Fibroblast of lung (primary cell): ENCODE data around the gene RALY. TPM values are rescaled to one million over a fixed set of nuclear protein-coding genes. Genes with fewer than 3 reads are reported as not detected.

Experiments
- DNase-seq, 2 donors: peaks; one replicate each; pipeline versions ENCODE4 v3.0.0 to v3.0.0-alpha.2; 2010; ENCODE audit warnings: low read depth in 2 of 2
- H2AFZ ChIP-seq: 2 replicates; pipeline ENCODE4 v1.5.1; 2012; ENCODE audit warnings: low read length, control low read depth, inconsistent platforms
- H3K27ac ChIP-seq: 2 replicates; pipeline ENCODE4 v1.5.1; 2011; ENCODE audit warnings: low read length, control low read depth; ENCODE audit not compliant: insufficient read depth
- H3K27me3 ChIP-seq: 2 replicates; pipeline ENCODE4 v1.5.1; 2011; ENCODE audit warnings: mild to moderate bottlenecking, low read length; ENCODE audit not compliant: control insufficient read depth, insufficient read depth
- H3K36me3 ChIP-seq: 2 replicates; pipeline ENCODE4 v1.5.1; 2011; ENCODE audit warnings: low read length; ENCODE audit not compliant: control insufficient read depth, insufficient read depth
- H3K4me1 ChIP-seq: 2 replicates; pipeline ENCODE4 v1.5.1; 2011; ENCODE audit warnings: low read length; ENCODE audit not compliant: control insufficient read depth, insufficient read depth; ENCODE audit errors: extremely low read depth
- H3K4me2 ChIP-seq: 2 replicates; pipeline ENCODE4 v1.5.1; 2011; ENCODE audit warnings: low read length, control low read depth; ENCODE audit not compliant: insufficient read depth; ENCODE audit errors: extremely low read depth
- H3K4me3 ChIP-seq, 4 experiments: fragments of 200-600 bp in 1 of 4; sonication (generic) in 1 of 4; replicated peaks in 1 of 4; 2 replicates each; pipeline ENCODE4 v1.5.1; 2011 to 2016; ENCODE audit warnings: low read length in 4 of 4, low read depth in 3 of 4, mild to moderate bottlenecking in 3 of 4, control low read depth in 2 of 4, inconsistent platforms in 1 of 4, mixed read lengths in 1 of 4; ENCODE audit not compliant: insufficient read depth in 1 of 4; ENCODE audit errors: control extremely low read depth in 1 of 4
- H3K79me2 ChIP-seq: 2 replicates; pipeline ENCODE4 v1.5.1; 2012; ENCODE audit warnings: mild to moderate bottlenecking, low read length, inconsistent platforms; ENCODE audit not compliant: control insufficient read depth, insufficient read depth
- H3K9ac ChIP-seq: 2 replicates; pipeline ENCODE4 v1.5.1; 2011; ENCODE audit warnings: mild to moderate bottlenecking, low read length, control low read depth; ENCODE audit not compliant: insufficient read depth
- H3K9me3 ChIP-seq: 2 replicates; pipeline ENCODE4 v1.5.1; 2012; ENCODE audit warnings: low read depth, low read length; ENCODE audit not compliant: control insufficient read depth, insufficient read depth
- H4K20me1 ChIP-seq: 2 replicates; pipeline ENCODE4 v1.5.1; 2011; ENCODE audit warnings: low read length; ENCODE audit not compliant: control insufficient read depth, insufficient read depth; ENCODE audit errors: extremely low read depth
- CTCF ChIP-seq, 2 donors: IDR thresholded peaks in 1 of 2; conservative IDR thresholded peaks in 1 of 2; 1 replicate in 1 of 2; 2 replicates in 1 of 2; pipeline ENCODE4 v1.5.1; 2011 to 2012; ENCODE audit warnings: low read length in 2 of 2, control low read depth in 1 of 2, inconsistent platforms in 1 of 2, low read depth in 1 of 2, mild to moderate bottlenecking in 1 of 2
- EZH2 ChIP-seq: IDR thresholded peaks from 2 replicates; pipeline ENCODE4 v1.5.1; 2012; ENCODE audit warnings: low read length, control low read depth, mild to moderate bottlenecking; ENCODE audit errors: missing control alignments
- polyA plus RNA-seq, 2 donors: library from polyadenylated mRNA; depleted of rRNA in 1 of 2; stranded (reverse) in 1 of 2; unstranded in 1 of 2; fragments of >200 nt; gene quantifications; 2 replicates each; pipeline ENCODE4 v1.2.1, GENCODE V29; 2011 to 2012; ENCODE audit warnings: missing spikeins in 1 of 2
- total RNA-seq: library from RNA; depleted of rRNA; stranded (reverse); fragments of >200 nt; gene quantifications from 2 replicates; pipeline ENCODE4 v1.2.1, GENCODE V29; 2014

Gene RALY
- total and polyA plus RNA-seq, 2 donors (not counting 1 experiment from before 2014, with no cell fraction given): 54.5 to 57.1 TPM

DNA sequence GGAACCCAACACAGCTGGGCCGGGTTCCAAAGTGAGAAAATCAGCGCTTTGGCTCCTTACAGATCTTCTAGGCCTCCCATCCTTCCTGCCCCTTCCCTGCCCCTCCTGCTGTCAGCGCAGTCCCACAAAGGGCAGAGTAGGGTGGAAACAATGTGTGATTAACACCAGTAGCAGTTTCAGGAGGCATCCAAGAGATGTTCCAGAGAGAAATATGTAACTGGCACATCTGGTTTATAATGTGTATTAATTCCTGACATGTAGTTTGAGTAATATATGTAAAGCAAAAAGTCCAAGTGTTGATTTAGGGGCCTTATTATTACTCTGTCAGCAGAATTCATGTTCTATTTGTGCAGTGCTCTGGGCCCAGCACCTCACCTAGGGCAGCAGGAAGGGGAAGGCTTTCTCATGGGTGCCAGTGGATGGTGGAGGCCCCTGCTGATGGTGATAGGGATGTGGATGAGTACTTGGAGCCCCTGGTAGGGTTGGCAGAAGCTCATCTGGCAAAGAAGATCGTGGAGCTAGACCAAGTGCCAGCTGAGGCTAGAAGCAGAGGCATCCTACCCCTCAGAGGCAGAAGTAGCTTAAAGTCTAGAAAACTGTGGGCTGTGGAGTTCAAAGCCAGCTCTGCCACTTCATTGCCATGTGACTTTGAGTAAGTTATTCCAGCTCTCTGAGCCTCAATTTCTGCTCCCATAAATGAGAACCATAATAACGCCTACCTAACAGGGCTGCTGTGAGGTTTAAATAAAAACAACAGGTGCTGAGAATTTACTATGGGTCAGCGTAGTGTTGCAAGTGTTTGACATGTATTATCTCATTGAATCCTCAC, 22.4 kb upstream of the RALY start:
- H4K20me1 ChIP-seq: no peaks in the 10 kb centered on the region
- no peaks in the 10 kb centered on the region for H3K79me2 ChIP-seq
- no peak overlapping the region for H2AFZ ChIP-seq
- no peak overlapping the region for H3K27ac ChIP-seq
- H3K4me2 ChIP-seq: no peak overlapping the region
- no peaks in the 10 kb centered on the region for H3K36me3 ChIP-seq
- H3K4me3 ChIP-seq: no peak overlapping the region
- no peaks in the 10 kb centered on the region for H3K27me3 ChIP-seq
- H3K4me1 ChIP-seq: no peaks in the 10 kb centered on the region
- no peak overlapping the region for H3K9ac ChIP-seq
- no peak for TF ChIP-seq CTCF (conservative IDR thresholded peaks at IDR 0.05 in 1 of 2, IDR thresholded peaks at IDR 0.05 in 1 of 2; ENCODE audit: low read depth in 1 of 2, low read length in 2 of 2)
- TF ChIP-seq EZH2: no peak
- no peak for DNase-seq
- H3K9me3 ChIP-seq: no peaks in the 10 kb centered on the region

GRCh38 chr20:33976959-33977358, 16.8 kb upstream of the RALY start:
- H3K4me1 ChIP-seq: no peaks in the 10 kb centered on the region
- no peak overlapping the region for H3K27ac ChIP-seq
- H3K4me3 ChIP-seq: no peak overlapping the region
- no peak overlapping the region for H3K4me2 ChIP-seq
- no peaks in the 10 kb centered on the region for H3K79me2 ChIP-seq
- no peak for DNase-seq
- H3K27me3 ChIP-seq: peaks cover 14% of the 10 kb centered on the region
- H4K20me1 ChIP-seq: no peaks in the 10 kb centered on the region
- no peaks in the 10 kb centered on the region for H3K36me3 ChIP-seq
- TF ChIP-seq EZH2 (no peak), CTCF (conservative IDR thresholded peaks at IDR 0.05 in 1 of 2, IDR thresholded peaks at IDR 0.05 in 1 of 2; ENCODE audit: low read depth in 1 of 2, low read length in 2 of 2) (no peak)
- no peak overlapping the region for H2AFZ ChIP-seq
- no peaks in the 10 kb centered on the region for H3K9me3 ChIP-seq
- H3K9ac ChIP-seq: no peak overlapping the region

DNA sequence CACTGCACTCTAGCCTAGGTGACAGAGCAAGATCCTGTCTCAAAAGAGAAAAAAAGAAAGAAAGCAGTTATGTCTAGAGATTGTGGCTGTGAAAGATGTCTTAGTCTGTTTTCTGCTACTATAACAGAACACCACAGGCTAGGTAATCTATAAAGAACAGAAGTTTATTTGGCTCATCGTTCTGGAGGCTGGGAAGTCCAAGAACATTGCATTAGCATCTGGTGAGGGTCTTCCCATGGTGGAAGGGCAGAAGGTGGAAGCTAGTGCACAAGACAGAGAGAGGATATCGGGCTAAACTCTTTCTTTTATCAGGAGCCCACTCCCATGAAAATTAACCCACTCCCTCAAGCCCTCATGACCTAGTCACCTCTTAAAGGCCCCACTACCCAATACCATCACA, 16.2 kb upstream of the RALY start:
- TF ChIP-seq CTCF (conservative IDR thresholded peaks at IDR 0.05 in 1 of 2, IDR thresholded peaks at IDR 0.05 in 1 of 2; ENCODE audit: low read depth in 1 of 2, low read length in 2 of 2): no peak
- no peak for TF ChIP-seq EZH2
- Histone ChIP-seq H3K27ac (no peak overlapping the region), H4K20me1 (no peaks in the 10 kb centered on the region), H2AFZ (no peak overlapping the region), H3K4me3 (no peak overlapping the region), H3K9me3 (no peaks in the 10 kb centered on the region), H3K9ac (no peak overlapping the region), H3K27me3 (peaks cover 16% of the 10 kb centered on the region), H3K79me2 (no peaks in the 10 kb centered on the region), H3K4me2 (no peak overlapping the region), H3K36me3 (no peaks in the 10 kb centered on the region), H3K4me1 (no peaks in the 10 kb centered on the region)
- DNase-seq: no peak
